ENCODE data around the gene ZNF506.
"Not testable (repeated sequence)": the region's sequence is repeated elsewhere in the genome, so short reads cannot be mapped to it uniquely, and the experiment has no call there.

GRCh38 chr19:19743921-19744320 lies 77.6 kb downstream of the ZNF506 start:
- not testable (repeated sequence) for TF ChIP-seq CTCF (IDR thresholded peaks at IDR 0.05 in 2 of 3, conservative IDR thresholded peaks at IDR 0.05 in 1 of 3; ENCODE audit: borderline replicate concordance in 1 of 3, insufficient read depth in 1 of 3, low read depth in 2 of 3, low read length in 2 of 3); MAX (IDR thresholded peaks at IDR 0.05); SRF (IDR thresholded peaks at IDR 0.05; ENCODE audit: low read depth); ATF3 (IDR thresholded peaks at IDR 0.05); POLR2A (IDR thresholded peaks at IDR 0.05; ENCODE audit: borderline replicate concordance, extremely low read depth, insufficient read depth, insufficient read length); SP1 (IDR thresholded peaks at IDR 0.05; ENCODE audit: low read depth); POLR2AphosphoS5 (IDR thresholded peaks at IDR 0.05; ENCODE audit: low read depth, low read length); REST (IDR thresholded peaks at IDR 0.05; ENCODE audit: low read depth)
